ENCODE measurements around the gene CTTN.

DNA sequence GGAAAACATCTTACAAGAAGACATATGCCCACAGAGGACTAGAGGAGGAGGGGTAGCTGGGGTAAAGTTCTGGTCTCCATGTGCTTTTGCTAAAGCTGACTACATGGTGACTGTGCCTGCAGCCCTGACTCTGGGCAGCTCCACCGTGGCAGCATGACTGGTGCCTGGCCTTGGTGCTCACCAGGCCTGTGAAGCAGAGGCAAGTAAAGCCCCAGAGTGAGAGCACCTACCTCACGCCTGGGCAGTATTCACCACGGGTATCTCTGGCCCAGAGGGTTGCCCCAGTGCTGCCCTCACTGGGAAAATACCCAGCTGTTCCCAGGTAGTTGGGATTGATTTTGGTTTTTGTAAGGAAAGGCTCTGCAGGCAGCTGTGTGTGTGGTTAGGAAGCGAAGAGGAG, 78.3 kb downstream of the CTTN start:
- TF ChIP-seq CTCF (conservative IDR thresholded peaks at IDR 0.05; ENCODE audit: low read length) (no peak), EZH2phosphoT487 (IDR thresholded peaks at IDR 0.05; ENCODE audit: borderline replicate concordance, low read depth, low read length) (no peak)
